Parathyroid adenoma (tissue), 2 donors: Measurements from ENCODE around the gene ARAP1.

Experiments
- H2AFZ ChIP-seq: fragments of 300-600 bp; sonication (generic); one replicate; pipeline ENCODE4 v1.7.0; 2017; ENCODE audit warnings: antibody characterized with exemption, mild to moderate bottlenecking
- H3K27ac ChIP-seq: fragments of 300-600 bp; sonication (generic); one replicate; pipeline ENCODE4 v1.7.0; 2017
- H3K27me3 ChIP-seq: fragments of 300-600 bp; sonication (generic); one replicate; pipeline ENCODE4 v1.7.0; 2017; ENCODE audit warnings: low read length; ENCODE audit not compliant: control insufficient read depth, insufficient read depth
- H3K36me3 ChIP-seq: fragments of 300-600 bp; sonication (generic); one replicate; pipeline ENCODE4 v1.7.0; 2017; ENCODE audit warnings: low read length; ENCODE audit not compliant: control insufficient read depth, insufficient read depth
- H3K4me1 ChIP-seq: fragments of 300-600 bp; sonication (generic); one replicate; pipeline ENCODE4 v1.7.0; 2017; ENCODE audit warnings: control low read depth
- H3K4me2 ChIP-seq: fragments of 300-600 bp; sonication (generic); one replicate; pipeline ENCODE4 v1.7.0; 2017; ENCODE audit warnings: low read length
- H3K4me3 ChIP-seq: fragments of 300-600 bp; sonication (generic); one replicate; pipeline ENCODE4 v1.7.0; 2017; ENCODE audit warnings: low read depth, low read length
- H3K79me2 ChIP-seq: fragments of 300-600 bp; sonication (generic); one replicate; pipeline ENCODE4 v1.7.0; 2017; ENCODE audit warnings: control low read depth
- H3K9ac ChIP-seq: fragments of 300-600 bp; sonication (generic); one replicate; pipeline ENCODE4 v1.7.0; 2017; ENCODE audit warnings: mild to moderate bottlenecking
- H3K9me3 ChIP-seq: fragments of 300-600 bp; sonication (generic); one replicate; pipeline ENCODE4 v1.7.0; 2017; ENCODE audit warnings: low read length; ENCODE audit not compliant: control insufficient read depth
- TF ChIP-seq, protein P1 (sequence below): fragments of 300-600 bp; sonication (generic); IDR thresholded peaks from one replicate; pipeline ENCODE4 v1.7.0; 2017; ENCODE audit warnings: antibody characterized with exemption, mild to moderate bottlenecking
- donor health status: primary hyperparathyroidism.

The ARAP1 gene

GRCh38 chr11:72685560-72686480, 66.4 kb downstream of the ARAP1 start:
- Histone ChIP-seq H3K4me2 (no peak overlapping the region), H3K4me1 (no peaks in the 10 kb centered on the region), H3K36me3 (no peaks in the 10 kb centered on the region), H3K27me3 (no peaks in the 10 kb centered on the region), H3K79me2 (no peaks in the 10 kb centered on the region), H3K4me3 (no peak overlapping the region), H3K27ac (no peak overlapping the region), H2AFZ (no peak overlapping the region), H3K9ac (no peak overlapping the region), H3K9me3 (no peaks in the 10 kb centered on the region)
- TF ChIP-seq, protein P1, sequence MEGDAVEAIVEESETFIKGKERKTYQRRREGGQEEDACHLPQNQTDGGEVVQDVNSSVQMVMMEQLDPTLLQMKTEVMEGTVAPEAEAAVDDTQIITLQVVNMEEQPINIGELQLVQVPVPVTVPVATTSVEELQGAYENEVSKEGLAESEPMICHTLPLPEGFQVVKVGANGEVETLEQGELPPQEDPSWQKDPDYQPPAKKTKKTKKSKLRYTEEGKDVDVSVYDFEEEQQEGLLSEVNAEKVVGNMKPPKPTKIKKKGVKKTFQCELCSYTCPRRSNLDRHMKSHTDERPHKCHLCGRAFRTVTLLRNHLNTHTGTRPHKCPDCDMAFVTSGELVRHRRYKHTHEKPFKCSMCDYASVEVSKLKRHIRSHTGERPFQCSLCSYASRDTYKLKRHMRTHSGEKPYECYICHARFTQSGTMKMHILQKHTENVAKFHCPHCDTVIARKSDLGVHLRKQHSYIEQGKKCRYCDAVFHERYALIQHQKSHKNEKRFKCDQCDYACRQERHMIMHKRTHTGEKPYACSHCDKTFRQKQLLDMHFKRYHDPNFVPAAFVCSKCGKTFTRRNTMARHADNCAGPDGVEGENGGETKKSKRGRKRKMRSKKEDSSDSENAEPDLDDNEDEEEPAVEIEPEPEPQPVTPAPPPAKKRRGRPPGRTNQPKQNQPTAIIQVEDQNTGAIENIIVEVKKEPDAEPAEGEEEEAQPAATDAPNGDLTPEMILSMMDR, result no peak

DNA sequence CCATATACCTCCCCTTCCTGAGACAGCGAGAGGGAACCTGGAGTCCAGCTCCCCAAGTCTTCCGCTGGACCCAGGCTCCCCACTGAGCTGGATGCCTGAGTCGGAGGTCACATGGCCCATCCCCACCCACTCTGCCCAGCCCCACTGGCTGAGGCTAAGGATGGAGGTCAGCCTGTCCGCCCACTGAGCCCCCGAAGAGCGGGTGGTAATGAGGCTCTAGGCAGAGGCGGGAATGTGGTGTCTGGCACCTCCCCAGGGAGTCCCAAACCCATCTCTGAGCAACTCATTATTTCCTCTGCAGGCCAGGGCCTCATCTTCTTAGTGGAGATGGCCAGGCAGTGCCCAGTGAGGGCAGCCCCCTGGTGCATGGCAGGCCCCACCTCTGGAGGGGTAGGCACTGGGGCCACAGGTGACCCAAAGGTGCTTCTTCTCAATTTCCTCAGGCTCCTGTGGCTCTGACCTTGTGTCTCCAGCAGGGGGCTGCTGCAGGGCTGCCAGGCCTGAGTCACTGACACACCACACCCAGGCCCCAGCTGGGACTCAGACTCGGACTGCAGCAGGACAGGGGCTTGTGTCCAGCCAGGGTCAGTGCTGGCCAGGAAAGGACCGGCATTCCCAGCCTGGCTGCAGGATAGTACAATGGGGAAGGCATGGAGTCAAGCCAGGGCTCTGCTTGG, 67.8 kb downstream of the ARAP1 start:
- Histone ChIP-seq H3K36me3 (no peaks in the 10 kb centered on the region), H3K4me2 (no peak overlapping the region), H3K27ac (no peak overlapping the region), H3K27me3 (no peaks in the 10 kb centered on the region), H3K4me1 (no peaks in the 10 kb centered on the region), H3K9ac (no peak overlapping the region), H2AFZ (no peak overlapping the region), H3K79me2 (no peaks in the 10 kb centered on the region), H3K9me3 (no peaks in the 10 kb centered on the region), H3K4me3 (no peak overlapping the region)
- TF ChIP-seq, protein P1, result peak; percentile 22

DNA sequence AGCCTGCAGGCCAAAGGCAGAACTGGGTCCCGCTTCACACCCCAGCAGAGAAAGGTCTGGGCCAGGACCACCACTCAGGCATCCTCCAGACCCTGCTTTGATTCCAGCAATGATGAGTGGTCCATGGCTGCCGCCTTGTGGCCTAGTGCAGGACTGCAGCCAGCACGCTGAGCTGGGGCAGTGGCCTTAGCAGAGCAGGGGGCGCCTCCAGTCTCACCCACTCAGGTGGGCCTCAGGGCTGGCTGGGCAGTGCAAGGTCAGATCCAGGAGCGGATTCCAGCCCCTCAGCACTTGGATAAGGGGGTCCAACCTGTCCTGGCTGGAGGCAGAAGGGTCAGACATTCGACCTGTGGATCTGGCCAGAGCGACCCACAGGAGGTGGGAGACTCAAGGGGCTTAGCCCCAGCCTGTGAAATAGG, 68.4 kb downstream of the ARAP1 start:
- Histone ChIP-seq H3K9ac (no peak overlapping the region), H3K4me1 (no peaks in the 10 kb centered on the region), H3K9me3 (no peaks in the 10 kb centered on the region), H3K27ac (no peak overlapping the region), H3K4me3 (no peak overlapping the region), H3K27me3 (no peaks in the 10 kb centered on the region), H2AFZ (no peak overlapping the region), H3K79me2 (no peaks in the 10 kb centered on the region), H3K4me2 (no peak overlapping the region), H3K36me3 (no peaks in the 10 kb centered on the region)
- TF ChIP-seq, protein P1, result peak; percentile 80

DNA sequence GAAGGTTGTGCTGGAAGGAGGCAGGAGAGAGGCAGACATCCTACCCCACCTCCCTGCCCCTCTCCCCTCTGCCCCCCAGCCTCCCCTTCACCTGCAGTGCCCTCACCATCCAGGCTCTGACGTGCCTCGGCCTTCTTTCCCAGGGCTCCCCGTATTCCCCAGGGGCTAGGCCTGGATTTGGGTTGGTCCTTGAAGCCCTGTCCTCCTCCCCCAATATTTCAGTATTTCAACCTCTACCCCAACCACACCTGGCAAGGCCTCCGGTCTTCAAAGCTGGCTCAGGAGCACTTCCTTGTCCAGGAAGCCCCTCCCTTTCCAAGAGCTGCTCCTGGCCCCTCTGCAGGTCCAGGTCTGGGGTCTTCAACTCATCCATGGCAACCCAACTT, 69.4 kb downstream of the ARAP1 start:
- Histone ChIP-seq H3K4me3 (no peak overlapping the region), H3K27ac (no peak overlapping the region), H3K79me2 (no peaks in the 10 kb centered on the region), H3K9ac (no peak overlapping the region), H3K27me3 (no peaks in the 10 kb centered on the region), H3K4me1 (no peaks in the 10 kb centered on the region), H3K9me3 (no peaks in the 10 kb centered on the region), H2AFZ (no peak overlapping the region), H3K4me2 (no peak overlapping the region), H3K36me3 (no peaks in the 10 kb centered on the region)
- TF ChIP-seq, protein P1, result no peak
